Effector memory CD8-positive, alpha-beta T cell (primary cell): Measurements from ENCODE around the gene CRYGN.

Source experiments
- ATAC-seq: fragments of 150-1000 bp; cut with Tn5 transposase; replicated peaks from 2 replicates; pipeline ENCODE4 v1.10.0; 2021; ENCODE audit warnings: mild to moderate bottlenecking, moderate library complexity
- DNase-seq, 3 experiments: peaks; one replicate each; pipeline ENCODE4 v3.0.0; 2021
- H3K27ac Mint-ChIP-seq, 2 donors: one replicate each; pipeline ENCODE4 v1.8.0; 2022; ENCODE audit warnings: mild to moderate bottlenecking in 2 of 2, mixed read lengths in 2 of 2, moderate library complexity in 2 of 2
- H3K27me3 Mint-ChIP-seq, 2 donors: one replicate each; pipeline ENCODE4 v1.8.0; 2022; ENCODE audit warnings: mixed read lengths in 2 of 2
- H3K36me3 Mint-ChIP-seq: one replicate; pipeline ENCODE4 v1.8.0; 2022; ENCODE audit warnings: mild to moderate bottlenecking, moderate library complexity, mixed read lengths; ENCODE audit not compliant: insufficient read depth
- H3K4me1 Mint-ChIP-seq, 2 donors: one replicate each; pipeline ENCODE4 v1.8.0; 2022; ENCODE audit warnings: low read depth in 2 of 2, mixed read lengths in 2 of 2
- H3K4me3 Mint-ChIP-seq, 2 donors: one replicate each; pipeline ENCODE4 v1.8.0; 2022; ENCODE audit warnings: mild to moderate bottlenecking in 2 of 2, mixed read lengths in 2 of 2, moderate library complexity in 2 of 2
- H3K9me3 Mint-ChIP-seq, 2 donors: one replicate each; pipeline ENCODE4 v1.8.0; 2022; ENCODE audit warnings: mixed read lengths in 2 of 2
- total RNA-seq, 9 experiments: gene quantifications; one replicate each; lab custom pipeline; 2026; lab: John Stamatoyannopoulos, UW

Gene CRYGN, protein sequence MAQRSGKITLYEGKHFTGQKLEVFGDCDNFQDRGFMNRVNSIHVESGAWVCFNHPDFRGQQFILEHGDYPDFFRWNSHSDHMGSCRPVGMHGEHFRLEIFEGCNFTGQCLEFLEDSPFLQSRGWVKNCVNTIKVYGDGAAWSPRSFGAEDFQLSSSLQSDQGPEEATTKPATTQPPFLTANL
- 0 to 0.38 (median 0) reads per million in 9 experiments for total RNA-seq

GRCh38 chr7:151439855-151440798, at the start of gene CRYGN:
TSS of gene CRYGN (minus strand) at chr7:151440141. CDS start at chr7:151439917, 224 bp downstream.
- Mint-ChIP-seq H3K27me3 (peaks cover 0 to 6% of the 10 kb centered on the region in 2 donors), H3K36me3 (no peaks in the 10 kb centered on the region), H3K4me3 (peak within 1 kb of the TSS; percentile 61 to 65), H3K4me1 (peaks cover 10 to 16% of the 10 kb centered on the region in 2 donors), H3K9me3 (no peaks in the 10 kb centered on the region), H3K27ac (peak within 1 kb of the TSS in 1 of 2 donors; percentile 41)
- ATAC-seq (peak; percentile 65), DNase-seq (no peak)

DNA sequence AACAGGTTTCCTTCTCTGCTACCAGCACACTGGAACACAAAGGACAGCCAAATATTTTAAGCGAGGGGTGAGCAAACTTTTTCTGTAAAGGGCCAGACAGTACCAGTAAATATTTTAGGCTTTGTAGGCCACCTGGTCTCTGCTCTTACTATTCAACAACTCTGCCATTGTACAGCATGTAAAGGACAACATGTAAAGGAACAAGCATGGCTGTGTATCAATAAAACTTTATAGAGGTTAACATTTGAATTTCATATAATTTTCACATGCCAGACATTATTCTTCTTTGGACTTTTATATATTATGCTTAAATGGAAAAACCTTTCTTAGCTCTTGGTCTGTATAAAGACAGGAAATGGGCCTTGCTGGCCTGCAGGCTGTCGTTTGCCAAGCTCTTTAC, 49.6 kb upstream of the CRYGN start:
- Mint-ChIP-seq H3K27ac (peak overlapping the region in 1 of 2 donors; percentile 4), H3K4me1 (peaks cover 19 to 34% of the 10 kb centered on the region in 2 donors), H3K36me3 (peaks cover 46% of the 10 kb centered on the region), H3K27me3 (no peaks in the 10 kb centered on the region), H3K9me3 (no peaks in the 10 kb centered on the region), H3K4me3 (no peak overlapping the region)
- DNase-seq (no peak), ATAC-seq (no peak)

- DNase-seq (no peak), ATAC-seq (no peak)
- Mint-ChIP-seq H3K36me3 (peaks cover 52% of the 10 kb centered on the region), H3K4me1 (peaks cover 10 to 28% of the 10 kb centered on the region in 2 donors), H3K9me3 (no peaks in the 10 kb centered on the region), H3K27me3 (no peaks in the 10 kb centered on the region), H3K4me3 (no peak overlapping the region), H3K27ac (peak overlapping the region in 1 of 2 donors; percentile 76)
Measured at GRCh38 chr7:151488096-151488495, 48.2 kb upstream of the CRYGN start.

- H3K9me3 Mint-ChIP-seq = no peaks in the 10 kb centered on the region
- peaks cover 13 to 35% of the 10 kb centered on the region in 2 donors for H3K4me1 Mint-ChIP-seq
- ATAC-seq (no peak), DNase-seq (no peak)
- peaks cover 47% of the 10 kb centered on the region for H3K36me3 Mint-ChIP-seq
- no peak overlapping the region for H3K4me3 Mint-ChIP-seq
- no peaks in the 10 kb centered on the region for H3K27me3 Mint-ChIP-seq
- H3K27ac Mint-ChIP-seq = no peak overlapping the region
Measured at GRCh38 chr7:151487228-151487627, 47.3 kb upstream of the CRYGN start.

- Mint-ChIP-seq H3K27me3 (no peaks in the 10 kb centered on the region), H3K27ac (no peak overlapping the region), H3K4me3 (no peak overlapping the region), H3K9me3 (no peaks in the 10 kb centered on the region), H3K36me3 (peaks cover 49% of the 10 kb centered on the region), H3K4me1 (peaks cover 13 to 41% of the 10 kb centered on the region in 2 donors)
- DNase-seq (no peak), ATAC-seq (no peak)
Measured at GRCh38 chr7:151486074-151486473, 46.1 kb upstream of the CRYGN start.

DNA sequence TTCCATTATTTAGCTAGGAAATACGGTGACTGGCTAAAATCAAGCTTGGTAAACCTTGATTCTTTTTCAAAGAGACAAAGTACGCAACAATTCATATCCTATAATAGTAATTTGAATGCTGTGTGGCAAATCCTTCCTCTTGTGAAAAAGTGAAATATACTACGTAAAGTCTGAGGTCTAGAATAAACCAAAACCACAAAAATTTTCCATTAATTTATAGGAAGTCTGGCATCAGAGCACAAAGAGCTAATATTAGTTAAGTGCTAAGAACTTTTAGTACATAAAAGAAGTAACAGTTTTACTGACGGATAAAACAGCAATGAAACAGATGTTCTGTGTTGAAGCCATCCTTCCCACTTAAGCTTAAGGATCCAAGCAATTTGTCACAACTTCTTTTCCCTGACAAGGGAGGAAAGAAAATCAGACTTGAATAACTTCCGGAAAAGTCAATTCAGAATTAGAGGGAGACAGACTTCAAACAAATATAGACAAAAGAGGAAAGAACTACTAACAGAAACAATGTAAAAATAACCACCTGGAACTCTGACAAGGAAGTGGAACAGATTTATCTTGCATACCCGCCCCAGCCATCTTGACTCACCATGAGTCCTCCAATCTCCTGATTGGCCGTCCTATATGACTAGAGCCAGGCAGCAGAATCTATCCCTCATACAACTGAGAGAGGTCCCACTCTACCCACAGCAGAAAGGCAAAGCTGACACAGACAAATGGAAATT, 45.2 kb upstream of the CRYGN start:
- Mint-ChIP-seq H3K4me3 (no peak overlapping the region), H3K36me3 (peaks cover 45% of the 10 kb centered on the region), H3K27me3 (no peaks in the 10 kb centered on the region), H3K9me3 (no peaks in the 10 kb centered on the region), H3K27ac (no peak overlapping the region), H3K4me1 (peaks cover 12 to 38% of the 10 kb centered on the region in 2 donors)
- no peak for DNase-seq
- ATAC-seq = no peak

GRCh38 chr7:151483711-151483983, 43.7 kb upstream of the CRYGN start:
- peaks cover 40% of the 10 kb centered on the region for H3K36me3 Mint-ChIP-seq
- no peaks in the 10 kb centered on the region for H3K27me3 Mint-ChIP-seq
- H3K27ac Mint-ChIP-seq = peak overlapping the region in 1 of 2 donors; percentile 9

DNA sequence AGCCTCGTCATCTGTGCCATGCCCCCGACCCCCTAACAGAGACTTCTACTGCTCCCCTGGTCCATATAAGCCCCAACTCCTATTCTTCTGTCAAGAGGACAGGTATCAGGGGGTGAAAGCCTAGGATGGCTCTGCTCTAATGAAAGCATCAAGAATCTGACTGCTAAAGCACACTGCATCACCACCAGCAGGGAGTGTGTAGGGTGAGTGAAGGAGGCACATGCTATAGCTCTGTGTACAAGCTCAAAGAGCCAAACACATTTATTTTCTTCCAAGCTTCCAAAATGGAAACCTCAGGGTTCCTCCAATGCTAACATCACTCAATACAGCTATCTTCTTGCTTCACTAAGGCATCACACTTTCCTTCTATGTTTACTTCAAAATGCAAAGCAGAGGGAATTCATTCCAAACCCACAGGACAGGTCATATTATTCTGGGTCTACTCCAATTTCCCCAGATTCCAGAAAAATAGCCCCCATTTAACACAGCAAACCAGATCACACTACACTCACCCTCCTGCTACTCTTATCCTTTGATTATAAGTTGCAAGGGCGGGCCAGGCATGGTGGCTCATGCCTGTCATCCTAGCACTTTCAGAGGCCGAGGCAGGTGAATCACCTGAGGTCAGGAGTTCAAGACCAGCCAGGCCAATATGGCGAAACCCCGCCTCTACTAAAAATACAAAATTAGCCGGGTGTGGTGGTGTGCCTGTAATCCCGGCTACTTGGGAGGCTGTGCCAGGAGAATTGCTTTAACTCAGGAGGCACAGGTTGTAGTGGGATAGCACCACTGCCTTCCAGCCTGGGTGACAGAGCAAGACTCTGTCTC, 43.2 kb upstream of the CRYGN start:
- H3K27me3 Mint-ChIP-seq = no peaks in the 10 kb centered on the region
- peaks cover 37% of the 10 kb centered on the region for H3K36me3 Mint-ChIP-seq
- H3K4me1 Mint-ChIP-seq = peaks cover 15 to 44% of the 10 kb centered on the region in 2 donors
- peak overlapping the region; percentile 46 to 67 for H3K27ac Mint-ChIP-seq
- H3K9me3 Mint-ChIP-seq = no peaks in the 10 kb centered on the region
- H3K4me3 Mint-ChIP-seq = no peak overlapping the region
- DNase-seq = no peak
- no peak for ATAC-seq

More at GRCh38 chr7:151483711-151483983, 43.7 kb upstream of the CRYGN start:
- Mint-ChIP-seq H3K4me3 (no peak overlapping the region), H3K9me3 (no peaks in the 10 kb centered on the region), H3K4me1 (peaks cover 15 to 44% of the 10 kb centered on the region in 2 donors)
- no peak for DNase-seq
- ATAC-seq = no peak

DNA sequence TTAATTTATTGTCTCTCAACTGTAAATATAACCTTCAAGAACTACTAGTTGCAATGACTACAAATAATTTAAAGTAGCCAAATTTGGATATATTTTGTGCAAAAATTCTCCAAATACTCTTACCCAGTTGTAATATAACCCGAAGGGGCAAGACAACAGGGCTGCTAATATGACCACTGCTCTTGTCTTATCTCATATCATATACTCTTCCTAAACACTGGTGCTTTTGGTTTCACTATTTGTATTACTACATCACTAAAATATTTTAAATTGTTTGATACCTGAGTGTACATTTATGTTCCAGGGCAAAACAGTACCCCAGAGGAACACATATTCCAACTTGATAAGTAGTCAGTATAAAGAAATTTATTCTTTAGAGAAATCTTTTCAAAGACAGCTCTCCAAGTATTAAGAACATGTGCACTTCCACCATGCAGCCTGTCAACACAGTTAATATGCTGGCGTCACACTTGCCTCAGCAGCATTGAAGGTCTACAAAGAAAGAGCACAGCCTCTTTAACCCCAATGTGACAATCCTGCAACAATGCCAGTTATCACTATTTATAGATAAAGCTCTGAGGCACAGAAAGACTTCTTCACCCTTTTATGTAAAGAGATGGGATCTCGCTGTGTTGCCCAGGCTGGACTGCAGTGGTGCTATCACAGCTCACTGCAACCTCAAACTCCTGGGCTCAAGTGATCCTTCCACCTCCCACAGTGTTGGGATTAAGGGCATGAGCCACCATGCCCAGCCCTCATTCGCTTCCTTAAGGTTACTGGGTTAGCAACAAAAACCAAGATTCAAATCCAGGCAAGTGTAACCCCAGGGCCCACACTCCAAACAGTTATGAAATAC, 41.9 kb upstream of the CRYGN start:
- Mint-ChIP-seq H3K9me3 (no peaks in the 10 kb centered on the region), H3K4me1 (peaks cover 15 to 48% of the 10 kb centered on the region in 2 donors), H3K27ac (peak overlapping the region; percentile 46 to 67), H3K36me3 (peaks cover 29% of the 10 kb centered on the region), H3K4me3 (no peak overlapping the region), H3K27me3 (no peaks in the 10 kb centered on the region)
- peak; percentile 10 for ATAC-seq
- no peak for DNase-seq

DNA sequence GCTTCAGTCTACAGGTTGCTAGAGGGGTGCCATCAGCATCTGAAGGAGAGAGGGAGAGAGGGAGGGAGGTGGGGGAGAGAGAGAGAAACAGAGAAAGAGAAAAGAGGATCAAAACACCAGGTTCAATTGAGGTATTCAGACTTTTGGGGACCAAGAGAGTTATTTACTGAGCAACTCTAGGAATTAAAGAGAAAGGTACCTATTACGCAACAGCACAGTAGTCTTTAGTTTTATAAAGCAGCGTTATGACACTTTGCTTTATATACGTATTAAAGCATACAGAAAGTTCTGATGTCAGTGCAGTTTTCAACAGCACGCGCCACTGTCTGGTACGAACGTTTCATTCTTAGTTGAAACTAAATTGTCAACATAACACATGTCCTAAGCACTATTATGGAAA, 37.9 kb upstream of the CRYGN start:
- Mint-ChIP-seq H3K27me3 (no peaks in the 10 kb centered on the region), H3K4me3 (no peak overlapping the region), H3K9me3 (no peaks in the 10 kb centered on the region), H3K36me3 (peaks cover 26% of the 10 kb centered on the region), H3K27ac (no peak overlapping the region), H3K4me1 (peaks cover 13 to 46% of the 10 kb centered on the region in 2 donors)
- ATAC-seq (no peak), DNase-seq (no peak)

DNA sequence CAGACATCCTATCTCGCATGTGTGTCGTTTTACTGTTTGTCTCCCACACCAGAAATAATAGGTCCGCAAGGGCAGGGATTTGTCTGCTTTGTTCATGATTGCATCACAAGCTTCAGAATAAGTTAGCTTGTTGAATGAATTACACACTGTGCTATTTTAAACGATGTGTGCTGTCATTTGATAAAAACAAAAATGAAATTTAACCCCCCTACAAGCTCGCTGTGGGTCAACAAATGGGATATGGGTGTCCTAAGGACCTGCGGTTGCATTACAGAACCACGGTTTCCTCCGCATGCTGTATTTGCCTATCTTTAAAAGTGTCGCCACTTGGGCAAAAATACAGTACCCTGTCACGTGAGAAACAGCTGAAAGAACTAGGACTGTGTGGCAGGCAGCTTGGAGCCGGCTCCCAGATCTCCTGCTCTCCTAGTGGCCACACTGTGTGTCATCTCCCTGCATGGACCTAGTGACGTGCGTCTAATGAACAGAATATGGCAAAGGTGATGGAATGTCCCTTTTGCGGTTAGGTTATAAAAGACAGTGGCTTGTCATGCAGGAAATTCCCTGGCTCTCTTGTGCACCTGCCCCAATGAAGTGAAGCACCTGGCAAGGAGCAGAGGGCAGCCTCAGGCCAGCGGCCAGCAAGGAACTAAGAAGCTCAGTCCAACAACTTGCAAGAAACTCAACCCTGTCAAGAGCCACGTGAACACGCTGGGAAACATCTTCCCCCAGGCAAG, 32.9 kb upstream of the CRYGN start:
- H3K36me3 Mint-ChIP-seq = peaks cover 51% of the 10 kb centered on the region
- ATAC-seq = peak; percentile 21
- no peak for DNase-seq

More for the DNA sequence above, 32.9 kb upstream of the CRYGN start:
- Mint-ChIP-seq H3K4me3 (peak overlapping the region; percentile 60 to 69), H3K27me3 (no peaks in the 10 kb centered on the region), H3K9me3 (no peaks in the 10 kb centered on the region), H3K4me1 (peaks cover 46 to 54% of the 10 kb centered on the region in 2 donors), H3K27ac (peak overlapping the region; percentile 87 to 89)
